GM12878 (cell line): ENCODE measurements around the gene PKHD1.
"Not testable (repeated sequence)": the region's sequence is repeated elsewhere in the genome, so short reads cannot be mapped to it uniquely, and the experiment has no call there.

Source experiments
- CTCF ChIP-seq, 3 experiments: IDR thresholded peaks in 2 of 3; conservative IDR thresholded peaks in 1 of 3; 2 replicates each; pipeline ENCODE4 v1.5.1; 2011; ENCODE audit warnings: low read depth in 3 of 3, low read length in 3 of 3, mild to moderate bottlenecking in 3 of 3, control low read depth in 2 of 3, moderate library complexity in 2 of 3, inconsistent platforms in 1 of 3, mixed read lengths in 1 of 3; ENCODE audit not compliant: control insufficient read depth in 2 of 3, insufficient read depth in 1 of 3; ENCODE audit errors: extremely low read depth in 1 of 3
- PKNOX1 ChIP-seq: fragments of 450-650 bp; IDR thresholded peaks from 2 replicates; pipeline ENCODE4 v1.6.1; 2016; ENCODE audit warnings: mild to moderate bottlenecking
- POLR2AphosphoS5 ChIP-seq: IDR thresholded peaks from 2 replicates; pipeline ENCODE4 v1.6.1; 2011; ENCODE audit warnings: mild to moderate bottlenecking, low read length, inconsistent platforms
- RB1 ChIP-seq: fragments of 450-650 bp; formaldehyde crosslinking; IDR thresholded peaks from 2 replicates; pipeline ENCODE4 v1.6.1; 2017; ENCODE audit warnings: mild to moderate bottlenecking, borderline replicate concordance
- SIN3A ChIP-seq: IDR thresholded peaks from 2 replicates; pipeline ENCODE4 v1.6.1; 2012; ENCODE audit warnings: low read depth, low read length, improper control_type of control experiment
- TCF7 ChIP-seq: IDR thresholded peaks from 2 replicates; pipeline ENCODE4 v1.6.1; 2014; ENCODE audit warnings: antibody characterized with exemption, borderline replicate concordance
- ZBED1 ChIP-seq: IDR thresholded peaks from 2 replicates; pipeline ENCODE4 v1.6.1; 2016; ENCODE audit warnings: borderline replicate concordance
- ZNF592 ChIP-seq: fragments of 450-650 bp; IDR thresholded peaks from 2 replicates; pipeline ENCODE4 v1.6.1; 2017; ENCODE audit warnings: mild to moderate bottlenecking, moderate library complexity
- TF ChIP-seq, protein P1 (sequence below): IDR thresholded peaks from 2 replicates; pipeline ENCODE4 v1.6.1; 2012; ENCODE audit warnings: mild to moderate bottlenecking, low read depth, low read length
- TF ChIP-seq, protein P2 (sequence below): IDR thresholded peaks from 2 replicates; pipeline ENCODE4 v1.6.1; 2012; ENCODE audit warnings: low read depth, low read length, improper control_type of control experiment
- TF ChIP-seq, protein P3 (sequence below): fragments of 450-650 bp; IDR thresholded peaks from 2 replicates; pipeline ENCODE4 v1.6.1; 2017; ENCODE audit warnings: mild to moderate bottlenecking, moderate library complexity

- TF ChIP-seq POLR2AphosphoS5; PKNOX1; ZBED1; SIN3A; CTCF (IDR thresholded peaks at IDR 0.05 in 2 of 3, conservative IDR thresholded peaks at IDR 0.05 in 1 of 3; ENCODE audit: control insufficient read depth in 2 of 3, extremely low read depth in 1 of 3, insufficient read depth in 1 of 3, low read depth in 3 of 3, low read length in 3 of 3); TCF7; ZNF592; RB1: not testable (repeated sequence)
- TF ChIP-seq, protein P1, sequence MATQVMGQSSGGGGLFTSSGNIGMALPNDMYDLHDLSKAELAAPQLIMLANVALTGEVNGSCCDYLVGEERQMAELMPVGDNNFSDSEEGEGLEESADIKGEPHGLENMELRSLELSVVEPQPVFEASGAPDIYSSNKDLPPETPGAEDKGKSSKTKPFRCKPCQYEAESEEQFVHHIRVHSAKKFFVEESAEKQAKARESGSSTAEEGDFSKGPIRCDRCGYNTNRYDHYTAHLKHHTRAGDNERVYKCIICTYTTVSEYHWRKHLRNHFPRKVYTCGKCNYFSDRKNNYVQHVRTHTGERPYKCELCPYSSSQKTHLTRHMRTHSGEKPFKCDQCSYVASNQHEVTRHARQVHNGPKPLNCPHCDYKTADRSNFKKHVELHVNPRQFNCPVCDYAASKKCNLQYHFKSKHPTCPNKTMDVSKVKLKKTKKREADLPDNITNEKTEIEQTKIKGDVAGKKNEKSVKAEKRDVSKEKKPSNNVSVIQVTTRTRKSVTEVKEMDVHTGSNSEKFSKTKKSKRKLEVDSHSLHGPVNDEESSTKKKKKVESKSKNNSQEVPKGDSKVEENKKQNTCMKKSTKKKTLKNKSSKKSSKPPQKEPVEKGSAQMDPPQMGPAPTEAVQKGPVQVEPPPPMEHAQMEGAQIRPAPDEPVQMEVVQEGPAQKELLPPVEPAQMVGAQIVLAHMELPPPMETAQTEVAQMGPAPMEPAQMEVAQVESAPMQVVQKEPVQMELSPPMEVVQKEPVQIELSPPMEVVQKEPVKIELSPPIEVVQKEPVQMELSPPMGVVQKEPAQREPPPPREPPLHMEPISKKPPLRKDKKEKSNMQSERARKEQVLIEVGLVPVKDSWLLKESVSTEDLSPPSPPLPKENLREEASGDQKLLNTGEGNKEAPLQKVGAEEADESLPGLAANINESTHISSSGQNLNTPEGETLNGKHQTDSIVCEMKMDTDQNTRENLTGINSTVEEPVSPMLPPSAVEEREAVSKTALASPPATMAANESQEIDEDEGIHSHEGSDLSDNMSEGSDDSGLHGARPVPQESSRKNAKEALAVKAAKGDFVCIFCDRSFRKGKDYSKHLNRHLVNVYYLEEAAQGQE, result not testable (repeated sequence)
- TF ChIP-seq, protein P2, sequence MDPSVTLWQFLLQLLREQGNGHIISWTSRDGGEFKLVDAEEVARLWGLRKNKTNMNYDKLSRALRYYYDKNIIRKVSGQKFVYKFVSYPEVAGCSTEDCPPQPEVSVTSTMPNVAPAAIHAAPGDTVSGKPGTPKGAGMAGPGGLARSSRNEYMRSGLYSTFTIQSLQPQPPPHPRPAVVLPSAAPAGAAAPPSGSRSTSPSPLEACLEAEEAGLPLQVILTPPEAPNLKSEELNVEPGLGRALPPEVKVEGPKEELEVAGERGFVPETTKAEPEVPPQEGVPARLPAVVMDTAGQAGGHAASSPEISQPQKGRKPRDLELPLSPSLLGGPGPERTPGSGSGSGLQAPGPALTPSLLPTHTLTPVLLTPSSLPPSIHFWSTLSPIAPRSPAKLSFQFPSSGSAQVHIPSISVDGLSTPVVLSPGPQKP, result not testable (repeated sequence)
- TF ChIP-seq, protein P3, sequence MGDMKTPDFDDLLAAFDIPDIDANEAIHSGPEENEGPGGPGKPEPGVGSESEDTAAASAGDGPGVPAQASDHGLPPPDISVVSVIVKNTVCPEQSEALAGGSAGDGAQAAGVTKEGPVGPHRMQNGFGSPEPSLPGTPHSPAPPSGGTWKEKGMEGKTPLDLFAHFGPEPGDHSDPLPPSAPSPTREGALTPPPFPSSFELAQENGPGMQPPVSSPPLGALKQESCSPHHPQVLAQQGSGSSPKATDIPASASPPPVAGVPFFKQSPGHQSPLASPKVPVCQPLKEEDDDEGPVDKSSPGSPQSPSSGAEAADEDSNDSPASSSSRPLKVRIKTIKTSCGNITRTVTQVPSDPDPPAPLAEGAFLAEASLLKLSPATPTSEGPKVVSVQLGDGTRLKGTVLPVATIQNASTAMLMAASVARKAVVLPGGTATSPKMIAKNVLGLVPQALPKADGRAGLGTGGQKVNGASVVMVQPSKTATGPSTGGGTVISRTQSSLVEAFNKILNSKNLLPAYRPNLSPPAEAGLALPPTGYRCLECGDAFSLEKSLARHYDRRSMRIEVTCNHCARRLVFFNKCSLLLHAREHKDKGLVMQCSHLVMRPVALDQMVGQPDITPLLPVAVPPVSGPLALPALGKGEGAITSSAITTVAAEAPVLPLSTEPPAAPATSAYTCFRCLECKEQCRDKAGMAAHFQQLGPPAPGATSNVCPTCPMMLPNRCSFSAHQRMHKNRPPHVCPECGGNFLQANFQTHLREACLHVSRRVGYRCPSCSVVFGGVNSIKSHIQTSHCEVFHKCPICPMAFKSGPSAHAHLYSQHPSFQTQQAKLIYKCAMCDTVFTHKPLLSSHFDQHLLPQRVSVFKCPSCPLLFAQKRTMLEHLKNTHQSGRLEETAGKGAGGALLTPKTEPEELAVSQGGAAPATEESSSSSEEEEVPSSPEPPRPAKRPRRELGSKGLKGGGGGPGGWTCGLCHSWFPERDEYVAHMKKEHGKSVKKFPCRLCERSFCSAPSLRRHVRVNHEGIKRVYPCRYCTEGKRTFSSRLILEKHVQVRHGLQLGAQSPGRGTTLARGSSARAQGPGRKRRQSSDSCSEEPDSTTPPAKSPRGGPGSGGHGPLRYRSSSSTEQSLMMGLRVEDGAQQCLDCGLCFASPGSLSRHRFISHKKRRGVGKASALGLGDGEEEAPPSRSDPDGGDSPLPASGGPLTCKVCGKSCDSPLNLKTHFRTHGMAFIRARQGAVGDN, result not testable (repeated sequence)
Observed at GRCh38 chr6:51918347-51918746, 169.1 kb downstream of the PKHD1 start.
